GM10266 (cell line): ENCODE data around the gene MIEF1.

Source experiments
- DNase-seq: peaks from one replicate; pipeline ENCODE4 v3.0.0; 2012; ENCODE audit errors: extremely low spot score
- CTCF ChIP-seq: IDR thresholded peaks from 2 replicates; pipeline ENCODE4 v1.5.1; 2012; ENCODE audit warnings: mild to moderate bottlenecking, low read depth; ENCODE audit not compliant: control insufficient read depth, insufficient read depth; ENCODE audit errors: missing control alignments

MIEF1 gene

GRCh38 chr22:39567135-39567946 lies 65.3 kb downstream of the MIEF1 start:
- DNase-seq, result no peak
- no peak for TF ChIP-seq CTCF
